ENCODE measurements around the gene SLC38A3. TPM values are rescaled to one million over a fixed set of nuclear protein-coding genes. Genes with fewer than 3 reads are reported as not detected.
A peak's percentile ranks its signal among the peaks of the same experiment; 100 is the strongest.

Gene SLC38A3
- total and polyA plus RNA-seq, 2 donors (not counting 3 experiments of a cell fraction or from before 2014, with no cell fraction given), result 0.60 to 1.1 TPM

DNA sequence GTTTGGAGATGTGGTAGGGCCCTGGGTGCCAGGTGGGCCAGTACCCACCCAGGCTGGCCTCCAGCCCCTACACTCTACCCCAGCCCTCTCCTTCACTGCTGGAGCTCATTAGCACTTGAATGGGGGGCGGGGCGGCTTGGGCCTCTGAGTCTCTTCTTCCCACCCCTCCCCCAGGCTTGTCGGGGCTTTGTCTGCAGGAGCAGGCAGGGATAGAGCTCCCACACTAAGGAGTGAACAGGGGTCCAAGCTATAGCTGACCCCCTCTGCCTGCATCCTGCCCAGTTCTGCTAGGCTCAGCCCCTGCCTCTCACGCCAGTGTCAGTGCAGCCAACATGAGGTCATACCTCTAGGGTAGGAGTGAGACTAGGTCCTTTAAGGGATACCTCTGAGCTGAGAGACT is 36.1 kb downstream of the SLC38A3 start:
- no peak overlapping the region for H3K4me3 ChIP-seq (replicated peaks in 1 of 3; ENCODE audit: insufficient read depth in 1 of 3, low read depth in 1 of 3, low read length in 3 of 3)
- BruUV-seq (replicated peaks), result no TSS peak
- no peak overlapping the region for H3K4me2 ChIP-seq (ENCODE audit: insufficient read depth, low read length)
- H3K9ac ChIP-seq (replicated peaks; ENCODE audit: extremely low read depth, insufficient read depth, low read length), result no peak overlapping the region
- H3K27me3 ChIP-seq (ENCODE audit: control insufficient read depth in 2 of 2, insufficient read depth in 2 of 2, low read length in 2 of 2), result no peaks in the 10 kb centered on the region
- CTCF ChIA-PET, result interaction anchor here (1.4 to 5.6 kb wide), 2 partner anchors 13 to 19 kb away, joined by 4 to 54 read pairs; no protein-coding TSS in a partner anchor
- H3K9me1 ChIP-seq (replicated peaks; ENCODE audit: control insufficient read depth, extremely low read depth, insufficient read depth, low read length), result no peaks in the 10 kb centered on the region
- H3K36me3 ChIP-seq (ENCODE audit: control insufficient read depth in 2 of 2, extremely low read depth in 1 of 2, insufficient read depth in 2 of 2, low read length in 2 of 2), result peaks cover 2 to 19% of the 10 kb centered on the region in 2 experiments
- no peaks in the 10 kb centered on the region for H3K9me3 ChIP-seq (replicated peaks; ENCODE audit: control insufficient read depth, insufficient read depth, low read length)
- DNase-seq (ENCODE audit: low read depth, low spot score) (no peak), FAIRE-seq (peak; percentile 15)
- peaks cover 92% of the 10 kb centered on the region for H3K79me2 ChIP-seq (ENCODE audit: control insufficient read depth, insufficient read depth, low read length)
- peaks cover 76% of the 10 kb centered on the region for H3K4me1 ChIP-seq (ENCODE audit: control insufficient read depth, extremely low read depth, insufficient read depth, low read length)
- TF ChIP-seq GATA2 (IDR thresholded peaks at IDR 0.05; ENCODE audit: insufficient read depth, insufficient read length, low read depth, low read length) (no peak), EZH2 (IDR thresholded peaks at IDR 0.05; ENCODE audit: borderline replicate concordance, low read depth, low read length, severe bottlenecking) (no peak), POLR2A (IDR thresholded peaks at IDR 0.05; ENCODE audit: low read depth, low read length) (no peak), MYC (IDR thresholded peaks at IDR 0.05; ENCODE audit: low read depth, low read length) (no peak), FOS (IDR thresholded peaks at IDR 0.05; ENCODE audit: borderline replicate concordance, insufficient read depth, low read length) (no peak), CTCF (IDR thresholded peaks at IDR 0.05; ENCODE audit: extremely low read depth in 1 of 2, insufficient read depth in 1 of 2, low read depth in 1 of 2, low read length in 2 of 2) (no peak), POLR2AphosphoS5 (IDR thresholded peaks at IDR 0.05; ENCODE audit: insufficient read depth, low read depth, low read length) (no peak), JUN (IDR thresholded peaks at IDR 0.05; ENCODE audit: borderline replicate concordance, insufficient read depth, insufficient read length, low read depth) (no peak)
- TF ChIP-seq, protein P1, sequence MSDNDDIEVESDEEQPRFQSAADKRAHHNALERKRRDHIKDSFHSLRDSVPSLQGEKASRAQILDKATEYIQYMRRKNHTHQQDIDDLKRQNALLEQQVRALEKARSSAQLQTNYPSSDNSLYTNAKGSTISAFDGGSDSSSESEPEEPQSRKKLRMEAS (IDR thresholded peaks at IDR 0.05; ENCODE audit: insufficient read depth, insufficient read length), result no peak
- H3K27ac ChIP-seq (ENCODE audit: insufficient read depth, low read depth, low read length), result peak overlapping the region; percentile 97
- dilution Hi-C loops (cut with MboI; ENCODE audit: extremely low pct_ligation_motif_present, low sequenced_read_pairs) (loop anchor here (5.0 kb wide), 1 partner anchor 59 kb away; no protein-coding TSS in a partner anchor), intact Hi-C loops (cut with micrococcal nuclease) (no loop called here)
- no peak overlapping the region for H2AFZ ChIP-seq (ENCODE audit: low read depth, low read length)
- POLR2A ChIA-PET, result interaction anchor here (0.6 kb wide), 1 partner anchor 311 kb away, joined by 3 read pairs; no protein-coding TSS in a partner anchor
- H4K20me1 ChIP-seq (replicated peaks; ENCODE audit: control insufficient read depth, extremely low read depth, insufficient read depth, low read length), result no peaks in the 10 kb centered on the region
